ENCODE results near the gene PLXNA4.

- no peak for TF ChIP-seq CTCF (IDR thresholded peaks at IDR 0.05)
- TF ChIP-seq EZH2 (IDR thresholded peaks at IDR 0.05; ENCODE audit: borderline replicate concordance, insufficient read depth, low read depth, low read length, poor library complexity, severe bottlenecking) = no peak
Measured at GRCh38 chr7:132102391-132102790, 473.9 kb downstream of the PLXNA4 start.

Data from B cell (primary cell).